Loucy (cell line): ENCODE measurements around the gene RFXAP.

ENCODE experiments used
- CTCF ChIP-seq: fragments of 200-600 bp; sonication (generic); conservative IDR thresholded peaks from 2 replicates; pipeline ENCODE4 v1.5.1; 2014; ENCODE audit warnings: mild to moderate bottlenecking, antibody characterized with exemption, low read length
- EZH2phosphoT487 ChIP-seq: fragments of 200-600 bp; IDR thresholded peaks from 2 replicates; pipeline ENCODE4 v1.6.1; 2018; ENCODE audit warnings: antibody characterized with exemption, mild to moderate bottlenecking, moderate library complexity, borderline replicate concordance

GRCh38 chr13:36829753-36830152, 10.7 kb downstream of the RFXAP start:
- no peak for TF ChIP-seq EZH2phosphoT487
- TF ChIP-seq CTCF, result no peak
